ENCODE data around the gene DSCAML1.

The DSCAML1 gene

GRCh38 chr11:117644403-117645155, 152.4 kb downstream of the DSCAML1 start:
- Histone ChIP-seq H3K27ac (ENCODE audit: insufficient read depth in 1 of 2, low read depth in 1 of 2, low read length in 2 of 2, poor library complexity in 1 of 2, severe bottlenecking in 2 of 2) (no peak overlapping the region), H3K4me3 (ENCODE audit: control insufficient read depth in 1 of 7, extremely low read depth in 1 of 7, insufficient read depth in 4 of 7, low read depth in 2 of 7, low read length in 6 of 7) (no peak overlapping the region), H3K27me3 (replicated peaks in 2 of 5; ENCODE audit: control insufficient read depth in 4 of 5, insufficient read depth in 5 of 5, low read length in 4 of 5) (no peaks in the 10 kb centered on the region), H3K36me3 (ENCODE audit: control insufficient read depth in 4 of 4, insufficient read depth in 4 of 4, low read length in 3 of 4) (no peaks in the 10 kb centered on the region), H3K9me3 (ENCODE audit: control extremely low read depth in 1 of 5, control insufficient read depth in 4 of 5, insufficient read depth in 2 of 5, low read depth in 1 of 5, low read length in 4 of 5) (no peaks in the 10 kb centered on the region), H3K4me1 (ENCODE audit: control extremely low read depth in 1 of 4, control insufficient read depth in 4 of 4, insufficient read depth in 4 of 4, low read length in 3 of 4) (no peaks in the 10 kb centered on the region)
- no peak for DNase-seq
- ChIA-PET CTCF (no interaction called here), POLR2A (no interaction called here)
- WGBS (ENCODE audit: insufficient coverage): 95% methylated on average over 19 of the region's 26 CpGs

DNA sequence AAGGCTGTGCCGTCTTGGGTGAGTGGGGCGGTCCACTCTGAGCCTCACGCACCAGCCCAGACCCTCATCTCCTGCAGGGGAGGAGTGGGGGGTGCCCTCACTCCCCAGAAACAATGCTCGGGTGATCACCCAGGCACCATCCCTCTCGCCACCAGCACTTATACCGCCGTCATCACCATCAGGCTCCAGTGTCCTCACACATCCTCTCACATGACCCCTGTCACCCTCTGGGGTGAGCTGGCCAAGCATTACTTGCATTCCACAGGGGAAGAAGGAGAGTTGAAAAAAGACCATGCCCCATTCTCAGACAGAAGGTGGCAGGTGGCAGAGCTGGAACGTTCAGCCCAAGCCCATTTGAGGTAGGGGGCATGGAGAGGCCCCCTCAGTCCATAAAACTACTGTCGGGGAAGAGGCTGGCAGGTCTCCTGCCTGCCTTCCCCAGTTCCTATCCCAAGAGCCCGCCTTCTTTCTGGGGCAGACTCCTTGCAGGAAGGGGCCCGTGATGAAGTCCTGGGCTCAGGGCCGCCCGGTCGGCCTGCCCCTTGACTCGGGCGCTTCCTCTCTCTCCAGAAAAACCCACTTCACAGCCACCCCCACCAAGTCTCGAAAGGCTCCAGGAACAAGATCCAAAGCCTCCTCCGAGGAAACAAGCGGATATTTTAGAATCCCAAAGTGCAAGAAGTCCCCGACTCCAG, 153.3 kb downstream of the DSCAML1 start:
- Histone ChIP-seq H3K27me3 (replicated peaks in 2 of 5; ENCODE audit: control insufficient read depth in 4 of 5, insufficient read depth in 5 of 5, low read length in 4 of 5) (no peaks in the 10 kb centered on the region), H3K27ac (ENCODE audit: insufficient read depth in 1 of 2, low read depth in 1 of 2, low read length in 2 of 2, poor library complexity in 1 of 2, severe bottlenecking in 2 of 2) (no peak overlapping the region), H3K36me3 (ENCODE audit: control insufficient read depth in 4 of 4, insufficient read depth in 4 of 4, low read length in 3 of 4) (no peaks in the 10 kb centered on the region), H3K9me3 (ENCODE audit: control extremely low read depth in 1 of 5, control insufficient read depth in 4 of 5, insufficient read depth in 2 of 5, low read depth in 1 of 5, low read length in 4 of 5) (no peaks in the 10 kb centered on the region), H3K4me1 (ENCODE audit: control extremely low read depth in 1 of 4, control insufficient read depth in 4 of 4, insufficient read depth in 4 of 4, low read length in 3 of 4) (no peaks in the 10 kb centered on the region), H3K4me3 (ENCODE audit: control insufficient read depth in 1 of 7, extremely low read depth in 1 of 7, insufficient read depth in 4 of 7, low read depth in 2 of 7, low read length in 6 of 7) (no peak overlapping the region)
- CTCF ChIA-PET: no interaction called here
- whole genome bisulfite sequencing (ENCODE audit: insufficient coverage): 95% methylated on average over 15 of the region's 20 CpGs
- POLR2A ChIA-PET: no interaction called here
- DNase-seq: no peak

GRCh38 chr11:117642835-117643234, 154.2 kb downstream of the DSCAML1 start:
- no peak for DNase-seq
- H3K4me1 ChIP-seq (ENCODE audit: control extremely low read depth in 1 of 4, control insufficient read depth in 4 of 4, insufficient read depth in 4 of 4, low read length in 3 of 4): no peaks in the 10 kb centered on the region
- H3K27me3 ChIP-seq (replicated peaks in 2 of 5; ENCODE audit: control insufficient read depth in 4 of 5, insufficient read depth in 5 of 5, low read length in 4 of 5): no peaks in the 10 kb centered on the region
- POLR2A ChIA-PET: no interaction called here
- WGBS (ENCODE audit: insufficient coverage): 83% methylated on average over 2 of the region's 3 CpGs
- H3K4me3 ChIP-seq (ENCODE audit: control insufficient read depth in 1 of 7, extremely low read depth in 1 of 7, insufficient read depth in 4 of 7, low read depth in 2 of 7, low read length in 6 of 7): no peak overlapping the region
- CTCF ChIA-PET: no interaction called here
- H3K27ac ChIP-seq (ENCODE audit: insufficient read depth in 1 of 2, low read depth in 1 of 2, low read length in 2 of 2, poor library complexity in 1 of 2, severe bottlenecking in 2 of 2): no peak overlapping the region
- H3K9me3 ChIP-seq (ENCODE audit: control extremely low read depth in 1 of 5, control insufficient read depth in 4 of 5, insufficient read depth in 2 of 5, low read depth in 1 of 5, low read length in 4 of 5): no peaks in the 10 kb centered on the region
- H3K36me3 ChIP-seq (ENCODE audit: control insufficient read depth in 4 of 4, insufficient read depth in 4 of 4, low read length in 3 of 4): no peaks in the 10 kb centered on the region

- CTCF ChIA-PET: interaction anchor here (1.0 kb wide), 1 partner anchor 199 kb away, joined by 3 read pairs; no protein-coding TSS in a partner anchor
- Histone ChIP-seq H3K9me3 (ENCODE audit: control extremely low read depth in 1 of 5, control insufficient read depth in 4 of 5, insufficient read depth in 2 of 5, low read depth in 1 of 5, low read length in 4 of 5) (no peaks in the 10 kb centered on the region), H3K27me3 (replicated peaks in 2 of 5; ENCODE audit: control insufficient read depth in 4 of 5, insufficient read depth in 5 of 5, low read length in 4 of 5) (no peaks in the 10 kb centered on the region), H3K4me3 (ENCODE audit: control insufficient read depth in 1 of 7, extremely low read depth in 1 of 7, insufficient read depth in 4 of 7, low read depth in 2 of 7, low read length in 6 of 7) (no peak overlapping the region), H3K4me1 (ENCODE audit: control extremely low read depth in 1 of 4, control insufficient read depth in 4 of 4, insufficient read depth in 4 of 4, low read length in 3 of 4) (no peaks in the 10 kb centered on the region), H3K36me3 (ENCODE audit: control insufficient read depth in 4 of 4, insufficient read depth in 4 of 4, low read length in 3 of 4) (no peaks in the 10 kb centered on the region), H3K27ac (ENCODE audit: insufficient read depth in 1 of 2, low read depth in 1 of 2, low read length in 2 of 2, poor library complexity in 1 of 2, severe bottlenecking in 2 of 2) (no peak overlapping the region)
- DNase-seq: peak in 2 of 3 donors; percentile 11 to 16
- POLR2A ChIA-PET: no interaction called here
- 89% methylated on average over 4 of the region's 4 CpGs for WGBS (ENCODE audit: insufficient coverage)
Measured at GRCh38 chr11:117642396-117642795, 154.6 kb downstream of the DSCAML1 start.

DNA sequence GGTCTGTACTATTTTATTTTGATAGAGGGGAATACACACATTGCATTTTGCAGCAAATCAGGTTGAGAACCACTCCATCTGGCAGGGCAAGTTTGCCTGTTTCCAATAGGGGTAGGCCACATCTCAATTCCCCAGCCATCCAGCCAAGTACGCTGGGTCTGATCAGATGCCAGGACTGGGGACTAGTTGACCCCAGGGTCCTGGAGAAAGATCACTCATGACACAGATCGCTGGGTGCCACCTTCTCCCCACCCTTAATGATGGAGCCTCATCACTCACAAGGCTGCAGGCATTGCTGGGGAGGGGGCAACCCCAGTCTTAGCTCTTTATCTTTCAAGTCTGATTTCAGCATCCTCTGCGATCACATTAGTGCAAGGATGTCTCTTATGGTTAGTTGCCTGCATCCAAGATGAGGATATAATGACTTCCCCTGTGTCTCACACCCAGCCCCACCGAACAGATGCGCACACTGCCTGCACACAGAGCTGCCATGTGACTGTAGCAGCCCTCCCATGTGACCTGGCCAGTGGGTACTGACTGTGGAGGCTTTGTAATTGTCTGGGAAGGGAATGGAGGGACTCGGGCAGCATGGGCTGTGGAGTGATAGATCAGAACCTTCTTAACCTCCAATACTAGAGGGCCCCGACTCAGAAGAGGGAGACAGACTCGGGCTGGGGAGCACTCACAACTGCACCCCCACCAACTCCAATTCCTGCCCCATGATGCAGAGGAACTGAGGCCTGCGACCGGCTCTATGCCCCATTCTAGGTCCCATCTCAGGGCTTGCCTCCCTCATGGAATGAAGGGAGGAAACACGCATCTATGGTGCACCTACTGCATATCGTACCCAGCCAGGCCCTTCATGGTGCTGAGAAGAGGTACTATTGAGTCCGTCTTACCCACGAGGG, 155.8 kb downstream of the DSCAML1 start:
- POLR2A ChIA-PET: no interaction called here
- no peak for DNase-seq
- Histone ChIP-seq H3K4me3 (ENCODE audit: control insufficient read depth in 1 of 7, extremely low read depth in 1 of 7, insufficient read depth in 4 of 7, low read depth in 2 of 7, low read length in 6 of 7) (no peak overlapping the region), H3K4me1 (ENCODE audit: control extremely low read depth in 1 of 4, control insufficient read depth in 4 of 4, insufficient read depth in 4 of 4, low read length in 3 of 4) (no peaks in the 10 kb centered on the region), H3K9me3 (ENCODE audit: control extremely low read depth in 1 of 5, control insufficient read depth in 4 of 5, insufficient read depth in 2 of 5, low read depth in 1 of 5, low read length in 4 of 5) (no peaks in the 10 kb centered on the region), H3K36me3 (ENCODE audit: control insufficient read depth in 4 of 4, insufficient read depth in 4 of 4, low read length in 3 of 4) (no peaks in the 10 kb centered on the region), H3K27ac (ENCODE audit: insufficient read depth in 1 of 2, low read depth in 1 of 2, low read length in 2 of 2, poor library complexity in 1 of 2, severe bottlenecking in 2 of 2) (no peak overlapping the region), H3K27me3 (replicated peaks in 2 of 5; ENCODE audit: control insufficient read depth in 4 of 5, insufficient read depth in 5 of 5, low read length in 4 of 5) (no peaks in the 10 kb centered on the region)
- WGBS (ENCODE audit: insufficient coverage): 95% methylated on average over 9 of the region's 14 CpGs
- CTCF ChIA-PET: interaction anchor here (1.0 kb wide), 1 partner anchor 198 kb away, joined by 3 read pairs; no protein-coding TSS in a partner anchor

DNA sequence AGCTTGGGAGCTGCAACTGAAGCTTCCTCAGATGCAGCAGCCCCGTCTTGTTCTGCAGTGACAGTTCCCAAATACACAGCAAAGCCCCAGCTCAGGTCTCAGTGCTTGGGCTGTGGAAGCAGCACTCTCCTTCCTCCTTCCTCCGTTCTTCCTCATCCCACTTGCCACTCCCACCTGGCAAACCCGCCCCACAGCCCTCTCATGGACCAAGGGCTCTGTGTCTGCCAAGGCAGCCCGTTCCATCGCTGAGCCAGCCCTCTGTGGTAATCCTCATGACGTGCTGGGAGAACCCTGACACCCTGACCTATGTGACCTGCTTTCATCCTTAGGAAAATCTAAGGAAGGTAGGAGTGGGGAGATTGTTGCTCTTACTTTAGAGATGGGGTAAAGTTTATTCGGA, 157.0 kb downstream of the DSCAML1 start:
- Histone ChIP-seq H3K4me3 (ENCODE audit: control insufficient read depth in 1 of 7, extremely low read depth in 1 of 7, insufficient read depth in 4 of 7, low read depth in 2 of 7, low read length in 6 of 7) (no peak overlapping the region), H3K36me3 (ENCODE audit: control insufficient read depth in 4 of 4, insufficient read depth in 4 of 4, low read length in 3 of 4) (no peaks in the 10 kb centered on the region), H3K4me1 (ENCODE audit: control extremely low read depth in 1 of 4, control insufficient read depth in 4 of 4, insufficient read depth in 4 of 4, low read length in 3 of 4) (no peaks in the 10 kb centered on the region), H3K27me3 (replicated peaks in 2 of 5; ENCODE audit: control insufficient read depth in 4 of 5, insufficient read depth in 5 of 5, low read length in 4 of 5) (no peaks in the 10 kb centered on the region), H3K9me3 (ENCODE audit: control extremely low read depth in 1 of 5, control insufficient read depth in 4 of 5, insufficient read depth in 2 of 5, low read depth in 1 of 5, low read length in 4 of 5) (no peaks in the 10 kb centered on the region), H3K27ac (ENCODE audit: insufficient read depth in 1 of 2, low read depth in 1 of 2, low read length in 2 of 2, poor library complexity in 1 of 2, severe bottlenecking in 2 of 2) (no peak overlapping the region)
- CTCF ChIA-PET: no interaction called here
- POLR2A ChIA-PET: no interaction called here
- no peak for DNase-seq
- WGBS (ENCODE audit: insufficient coverage): 94% methylated on average over 7 of the region's 7 CpGs

GRCh38 chr11:117639601-117640000, 157.4 kb downstream of the DSCAML1 start:
- H3K9me3 ChIP-seq (ENCODE audit: control extremely low read depth in 1 of 5, control insufficient read depth in 4 of 5, insufficient read depth in 2 of 5, low read depth in 1 of 5, low read length in 4 of 5): no peaks in the 10 kb centered on the region
- no peaks in the 10 kb centered on the region for H3K36me3 ChIP-seq (ENCODE audit: control insufficient read depth in 4 of 4, insufficient read depth in 4 of 4, low read length in 3 of 4)
- POLR2A ChIA-PET: no interaction called here
- CTCF ChIA-PET: no interaction called here
- H3K27ac ChIP-seq (ENCODE audit: insufficient read depth in 1 of 2, low read depth in 1 of 2, low read length in 2 of 2, poor library complexity in 1 of 2, severe bottlenecking in 2 of 2): no peak overlapping the region
- WGBS (ENCODE audit: insufficient coverage): 96% methylated on average over 6 of the region's 8 CpGs
- no peaks in the 10 kb centered on the region for H3K4me1 ChIP-seq (ENCODE audit: control extremely low read depth in 1 of 4, control insufficient read depth in 4 of 4, insufficient read depth in 4 of 4, low read length in 3 of 4)
- DNase-seq: no peak
- H3K27me3 ChIP-seq (replicated peaks in 2 of 5; ENCODE audit: control insufficient read depth in 4 of 5, insufficient read depth in 5 of 5, low read length in 4 of 5): no peaks in the 10 kb centered on the region
- H3K4me3 ChIP-seq (ENCODE audit: control insufficient read depth in 1 of 7, extremely low read depth in 1 of 7, insufficient read depth in 4 of 7, low read depth in 2 of 7, low read length in 6 of 7): no peak overlapping the region

All from common myeloid progenitor, CD34-positive (primary cell).